Measurements from ENCODE around the gene RALBP1. TPM values are rescaled to one million over a fixed set of nuclear protein-coding genes. Genes with fewer than 3 reads are reported as not detected.

Gene RALBP1
- total and polyA plus RNA-seq, 2 of the 8 experiments (the other 6 are each of a cell fraction or from before 2014, with no cell fraction given), result 40.3 to 67.8 TPM

DNA sequence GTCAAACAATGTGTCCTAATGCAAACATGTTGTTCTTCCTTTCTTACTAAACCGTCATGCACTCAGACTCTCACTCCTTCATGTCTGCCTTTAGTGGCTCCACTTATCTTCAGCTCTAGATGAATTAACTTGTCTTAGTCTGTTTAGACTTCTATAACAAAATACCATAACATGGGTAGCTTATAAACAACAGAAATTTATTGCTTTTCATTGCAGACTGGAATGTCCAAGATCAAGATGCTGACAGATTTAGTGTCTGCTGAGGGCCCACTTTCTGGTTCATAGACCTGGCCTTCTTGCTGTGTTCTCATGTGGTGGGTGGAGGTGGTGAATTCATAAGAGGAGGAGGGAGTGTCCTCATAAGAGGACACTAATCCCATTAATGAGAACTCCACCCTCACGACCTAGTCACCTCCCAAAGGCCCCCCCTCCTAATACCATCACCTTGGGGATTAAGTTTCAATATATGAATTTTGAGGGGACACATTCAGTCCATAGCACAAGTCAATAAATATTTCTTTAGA lies 32.3 kb downstream of the RALBP1 start:
- Histone ChIP-seq H3K14ac (ENCODE audit: insufficient read length) (no peak overlapping the region), H3K56ac (replicated peaks; ENCODE audit: insufficient read length, low read depth, low read length) (no peak overlapping the region), H2BK20ac (ENCODE audit: low read length) (no peak overlapping the region), H2AFZ (ENCODE audit: low read length) (no peak overlapping the region), H3K79me1 (ENCODE audit: low read depth, low read length) (no peaks in the 10 kb centered on the region; the same call in 1 of the 2 replicates), H4K8ac (ENCODE audit: extremely low read depth, insufficient read depth, low read length) (no peak overlapping the region), H3K9me3 (ENCODE audit: insufficient read depth in 2 of 2, low read depth in 1 of 2, low read length in 1 of 2) (no peaks in the 10 kb centered on the region), H3K23me2 (ENCODE audit: low read depth, low read length) (no peaks in the 10 kb centered on the region), H3K23ac (ENCODE audit: insufficient read length) (no peak overlapping the region), H2BK5ac (ENCODE audit: low read depth, low read length) (no peak overlapping the region), H3K27me3 (replicated peaks in 1 of 4; ENCODE audit: control insufficient read depth in 3 of 4, extremely low read depth in 1 of 4, insufficient read depth in 3 of 4, low read length in 3 of 4) (no peaks in the 10 kb centered on the region), H2BK120ac (replicated peaks; ENCODE audit: low read depth, low read length) (no peak overlapping the region), H3K4me3 (ENCODE audit: extremely low read depth in 1 of 4, insufficient read depth in 2 of 4, low read depth in 3 of 4, low read length in 4 of 4) (no peak overlapping the region), H4K5ac (ENCODE audit: insufficient read length, low read depth, low read length) (no peak overlapping the region), H3K4me2 (ENCODE audit: insufficient read depth in 1 of 2, low read depth in 2 of 2, low read length in 2 of 2) (no peak overlapping the region), H4K91ac (replicated peaks; ENCODE audit: insufficient read length, low read length) (no peak overlapping the region), H3K4me1 (replicated peaks in 1 of 4; ENCODE audit: control insufficient read depth in 3 of 4, insufficient read depth in 4 of 4, low read length in 3 of 4) (peaks cover 0 to 2% (median 0%) of the 10 kb centered on the region in 4 experiments; a peak in 1 of 7 replicates), H3K79me2 (ENCODE audit: control insufficient read depth in 1 of 2, insufficient read depth in 2 of 2, low read length in 2 of 2) (peaks cover 2 to 76% of the 10 kb centered on the region in 2 experiments; a peak in 3 of 4 replicates), H4K20me1 (replicated peaks in 1 of 2; ENCODE audit: control insufficient read depth in 1 of 2, insufficient read depth in 2 of 2, low read length in 2 of 2) (peaks cover 0 to 5% of the 10 kb centered on the region in 2 experiments), H3K27ac (ENCODE audit: low read depth, low read length) (no peak overlapping the region), H3K18ac (ENCODE audit: extremely low read depth, low read length) (no peak overlapping the region), H2BK12ac (ENCODE audit: low read depth, low read length) (no peak overlapping the region), H3K36me3 (ENCODE audit: control insufficient read depth in 2 of 4, insufficient read depth in 4 of 4, low read length in 3 of 4) (no peaks in the 10 kb centered on the region), H2BK15ac (ENCODE audit: low read length) (no peak overlapping the region), H2AK5ac (ENCODE audit: low read depth, low read length) (no peak overlapping the region), H3K9ac (replicated peaks in 1 of 4; ENCODE audit: extremely low read depth in 1 of 4, low read depth in 3 of 4, low read length in 3 of 4) (no peak overlapping the region), H3K4ac (replicated peaks; ENCODE audit: insufficient read length, low read depth, low read length) (no peak overlapping the region)
- DNase-seq (ENCODE audit: low read depth in 1 of 2, low spot score in 2 of 2) (no peak), FAIRE-seq (no peak)
- CTCF ChIA-PET (ENCODE audit: partially characterized antibody), result interaction anchor here (0.5 to 3.3 kb wide), 3 partner anchors 9 to 30 kb away, joined by 3 to 20 read pairs (median 4); no protein-coding TSS in a partner anchor
- POLR2A ChIA-PET (ENCODE audit: partially characterized antibody), result no interaction called here
- 83% methylated on average over 2 of the region's 2 CpGs; no CpG with 5 or more reads in 1 of the 2 experiments for WGBS, 2 experiments (ENCODE audit: extremely low coverage in 1 of 2, insufficient coverage in 1 of 2, insufficient read length in 1 of 2, insufficient replicate concordance in 2 of 2, low coverage in 1 of 2, low lambda C conversion rate in 2 of 2, missing lambda C conversion rate in 1 of 2)
- TF ChIP-seq EGR1 (IDR thresholded peaks at IDR 0.05; ENCODE audit: borderline replicate concordance, low read depth, low read length) (no peak), CHD1 (IDR thresholded peaks at IDR 0.05; ENCODE audit: low read depth, low read length) (no peak), SP1 (IDR thresholded peaks at IDR 0.05; ENCODE audit: low read depth, low read length) (no peak)

Measured in H1 (cell line).